ENCODE measurements around the gene FOXG1.

The FOXG1 gene

DNA sequence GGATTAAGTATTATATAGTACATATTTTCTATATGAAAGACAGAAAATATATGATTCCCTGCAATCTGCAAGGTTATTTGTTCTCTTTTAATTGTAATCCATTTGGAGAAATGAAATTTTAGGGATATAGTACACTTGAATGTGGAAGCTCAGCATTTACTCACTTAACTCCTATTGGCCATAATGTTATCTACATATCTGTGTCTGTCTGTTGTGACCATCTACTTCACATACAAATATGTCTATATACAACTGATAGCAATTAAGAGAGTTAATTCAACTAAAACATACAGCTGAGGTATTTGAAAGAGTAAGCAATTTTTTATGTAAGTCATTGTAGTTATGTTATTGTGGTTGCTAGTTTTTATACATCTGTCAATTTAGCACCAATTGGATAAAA lies 12.9 kb downstream of the FOXG1 start:
- H3K27me3 Mint-ChIP-seq, result peaks cover 91% of the 10 kb centered on the region
- H3K36me3 Mint-ChIP-seq (ENCODE audit: low read depth), result peaks cover 2% of the 10 kb centered on the region
- H3K4me3 Mint-ChIP-seq, result no peak overlapping the region
- H3K9me3 Mint-ChIP-seq, result peaks cover 12% of the 10 kb centered on the region
- H3K4me1 Mint-ChIP-seq (ENCODE audit: low read depth), result peaks cover 3% of the 10 kb centered on the region
- H3K27ac Mint-ChIP-seq, result no peak overlapping the region

- peaks cover 84% of the 10 kb centered on the region for H3K27me3 Mint-ChIP-seq
- H3K9me3 Mint-ChIP-seq, result peaks cover 15% of the 10 kb centered on the region
- no peak overlapping the region for H3K4me3 Mint-ChIP-seq
- peaks cover 7% of the 10 kb centered on the region for H3K36me3 Mint-ChIP-seq (ENCODE audit: low read depth)
- H3K4me1 Mint-ChIP-seq (ENCODE audit: low read depth), result peaks cover 11% of the 10 kb centered on the region
- H3K27ac Mint-ChIP-seq, result no peak overlapping the region
Measured at GRCh38 chr14:28780843-28781820, 14.5 kb downstream of the FOXG1 start.

DNA sequence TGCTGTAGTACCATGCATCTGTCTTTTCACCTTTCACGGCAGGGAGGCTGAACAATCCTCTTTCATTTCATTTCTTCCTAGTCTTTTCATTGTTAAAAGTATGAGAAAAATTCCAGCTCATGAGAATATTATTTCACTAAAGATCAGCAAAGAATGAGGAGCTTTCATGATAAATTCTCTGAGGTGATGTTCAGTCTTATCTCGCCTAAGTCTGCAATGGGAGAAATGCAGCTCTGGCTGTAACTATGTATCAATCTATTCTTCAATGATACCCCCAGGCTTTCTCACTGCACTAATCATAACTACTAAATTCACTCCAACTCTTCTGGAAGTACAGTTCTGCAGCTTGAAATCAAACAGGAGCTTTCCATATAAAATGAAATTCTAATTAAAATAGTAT lies 15.7 kb downstream of the FOXG1 start:
- Mint-ChIP-seq H3K27me3 (peaks cover 77% of the 10 kb centered on the region), H3K36me3 (ENCODE audit: low read depth) (peaks cover 11% of the 10 kb centered on the region), H3K4me1 (ENCODE audit: low read depth) (peaks cover 11% of the 10 kb centered on the region), H3K27ac (no peak overlapping the region), H3K4me3 (no peak overlapping the region), H3K9me3 (peaks cover 18% of the 10 kb centered on the region)

DNA sequence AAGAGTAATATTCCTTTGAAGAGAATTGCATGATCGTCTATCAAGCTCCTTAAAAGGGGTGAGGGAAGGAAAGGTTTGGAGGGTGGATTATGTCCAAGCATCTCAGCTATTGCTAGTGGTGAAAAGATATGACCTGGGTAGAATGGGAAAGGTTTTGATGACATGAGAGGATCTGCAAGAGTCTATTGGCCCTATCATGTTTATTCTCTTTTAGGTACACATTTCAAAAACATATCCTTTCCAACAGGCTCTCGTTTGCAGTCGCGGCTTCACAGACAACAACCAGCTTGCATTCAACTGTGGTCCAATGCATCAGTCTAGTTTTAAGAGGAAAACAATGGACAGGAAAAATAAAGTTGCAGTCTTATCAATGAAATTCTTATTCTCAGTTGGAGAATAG lies 17.1 kb downstream of the FOXG1 start:
- H3K9me3 Mint-ChIP-seq, result peaks cover 23% of the 10 kb centered on the region
- peaks cover 11% of the 10 kb centered on the region for H3K4me1 Mint-ChIP-seq (ENCODE audit: low read depth)
- H3K27ac Mint-ChIP-seq, result no peak overlapping the region
- H3K4me3 Mint-ChIP-seq, result no peak overlapping the region
- H3K36me3 Mint-ChIP-seq (ENCODE audit: low read depth), result peaks cover 11% of the 10 kb centered on the region
- H3K27me3 Mint-ChIP-seq, result peaks cover 64% of the 10 kb centered on the region

GRCh38 chr14:28784096-28785048 lies 17.8 kb downstream of the FOXG1 start:
- Mint-ChIP-seq H3K9me3 (peaks cover 23% of the 10 kb centered on the region), H3K4me1 (ENCODE audit: low read depth) (peaks cover 11% of the 10 kb centered on the region), H3K27me3 (peaks cover 57% of the 10 kb centered on the region), H3K4me3 (no peak overlapping the region), H3K27ac (no peak overlapping the region), H3K36me3 (ENCODE audit: low read depth) (peaks cover 11% of the 10 kb centered on the region)

DNA sequence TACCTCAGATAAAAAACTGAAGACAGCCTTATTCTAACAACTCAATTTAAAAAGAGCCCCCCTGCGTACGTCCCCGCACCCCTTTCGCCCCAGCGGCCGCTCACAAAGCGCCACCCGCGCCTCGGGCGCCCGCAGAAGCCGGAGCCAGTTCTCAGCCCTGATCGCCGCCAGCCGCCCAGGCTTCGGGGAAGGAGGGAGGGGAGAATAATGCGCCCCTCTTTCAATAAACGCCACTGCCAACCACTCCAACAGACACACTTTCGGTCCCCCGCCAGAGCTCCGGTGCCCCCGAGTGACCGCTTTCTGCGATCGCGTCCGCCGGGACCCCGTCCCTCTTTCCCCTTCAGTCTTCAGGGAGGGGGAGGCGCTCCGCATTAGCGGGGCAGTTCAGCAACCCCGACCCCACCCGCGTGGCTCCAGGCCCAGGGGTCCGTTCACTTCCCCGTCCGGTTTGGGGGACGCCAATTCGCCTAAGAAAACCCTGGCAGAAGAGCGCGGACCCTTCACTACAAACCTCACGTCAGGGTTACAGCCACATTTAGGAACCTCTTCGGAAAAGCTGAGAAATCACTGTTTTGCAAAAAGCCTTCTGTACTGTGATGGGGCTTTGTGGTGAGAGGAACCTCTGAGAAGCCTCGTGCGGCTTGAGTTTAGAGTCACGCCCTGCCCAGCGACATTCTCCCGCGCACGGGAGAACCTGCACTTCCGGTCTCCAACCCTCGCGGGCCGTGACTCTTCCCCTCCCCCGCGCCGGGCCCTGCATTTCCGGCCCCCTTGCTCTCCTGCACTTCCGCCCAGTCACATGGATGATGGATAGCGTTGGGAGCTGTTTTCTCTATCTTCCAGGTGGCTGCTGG lies 18.7 kb downstream of the FOXG1 start:
- Mint-ChIP-seq H3K27me3 (peaks cover 49% of the 10 kb centered on the region), H3K27ac (no peak overlapping the region), H3K4me1 (ENCODE audit: low read depth) (peaks cover 11% of the 10 kb centered on the region), H3K9me3 (peaks cover 19% of the 10 kb centered on the region), H3K36me3 (ENCODE audit: low read depth) (peaks cover 11% of the 10 kb centered on the region), H3K4me3 (no peak overlapping the region)

DNA sequence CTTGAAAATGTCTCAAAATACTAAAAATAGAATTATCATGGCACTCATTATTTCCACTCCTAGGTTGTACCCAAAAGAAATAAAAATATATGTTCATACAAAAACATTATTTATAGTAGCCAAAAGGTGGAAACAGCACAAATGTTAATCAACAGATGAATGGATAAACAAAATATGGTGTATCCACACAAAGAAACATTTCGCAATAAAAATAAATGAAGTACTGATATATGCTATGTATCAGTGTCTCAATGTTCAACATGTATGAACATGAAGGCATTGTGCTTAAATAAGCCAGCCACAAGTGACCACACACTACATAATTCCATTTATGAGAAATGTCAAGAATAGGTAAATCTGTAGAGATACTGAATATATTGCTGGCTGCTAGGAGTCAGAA lies 40.9 kb downstream of the FOXG1 start:
- H3K27ac Mint-ChIP-seq, result no peak overlapping the region

GRCh38 chr14:28813810-28814209 lies 47.2 kb downstream of the FOXG1 start:
- no peaks in the 10 kb centered on the region for H3K36me3 Mint-ChIP-seq (ENCODE audit: low read depth)
- H3K4me1 Mint-ChIP-seq (ENCODE audit: low read depth), result no peaks in the 10 kb centered on the region
- no peak overlapping the region for H3K4me3 Mint-ChIP-seq
- no peaks in the 10 kb centered on the region for H3K27me3 Mint-ChIP-seq
- no peak overlapping the region for H3K27ac Mint-ChIP-seq
- H3K9me3 Mint-ChIP-seq, result peaks cover 12% of the 10 kb centered on the region

More for the DNA sequence above, 40.9 kb downstream of the FOXG1 start:
- Mint-ChIP-seq H3K36me3 (ENCODE audit: low read depth) (no peaks in the 10 kb centered on the region), H3K4me1 (ENCODE audit: low read depth) (no peaks in the 10 kb centered on the region), H3K27me3 (no peaks in the 10 kb centered on the region), H3K4me3 (no peak overlapping the region), H3K9me3 (peaks cover 30% of the 10 kb centered on the region)
